Measurements from ENCODE around the gene CUX1.

The CUX1 gene

GRCh38 chr7:101957744-101958525 is 140.5 kb downstream of the CUX1 start:
- DNase-seq (ENCODE audit: low spot score): no peak

- no peak for DNase-seq (ENCODE audit: low spot score)
These were observed 141.9 kb downstream of the CUX1 start for GRCh38 chr7:101959342-101959741.

GRCh38 chr7:101959829-101960228 is 142.4 kb downstream of the CUX1 start:
- no peak for DNase-seq (ENCODE audit: low spot score)

GRCh38 chr7:101960323-101960722 is 142.9 kb downstream of the CUX1 start:
- DNase-seq (ENCODE audit: low spot score): no peak

- DNase-seq (ENCODE audit: low spot score): no peak
These were observed 143.7 kb downstream of the CUX1 start for GRCh38 chr7:101960985-101961708.

- DNase-seq (ENCODE audit: low spot score): no peak
These were observed 144.4 kb downstream of the CUX1 start for GRCh38 chr7:101961811-101962210.

GRCh38 chr7:101963693-101964092 is 146.3 kb downstream of the CUX1 start:
- DNase-seq (ENCODE audit: low spot score): no peak

GRCh38 chr7:101964680-101965452 is 147.4 kb downstream of the CUX1 start:
- no peak for DNase-seq (ENCODE audit: low spot score)

- no peak for DNase-seq (ENCODE audit: low spot score)
These were observed 151.5 kb downstream of the CUX1 start for GRCh38 chr7:101968720-101969466.

- no peak for DNase-seq (ENCODE audit: low spot score)
These were observed 152.7 kb downstream of the CUX1 start for GRCh38 chr7:101969997-101970585.

- DNase-seq (ENCODE audit: low spot score): no peak
These were observed 153.4 kb downstream of the CUX1 start for GRCh38 chr7:101970801-101971200.

- DNase-seq (ENCODE audit: low spot score): no peak
These were observed 154.0 kb downstream of the CUX1 start for GRCh38 chr7:101971457-101971856.

- DNase-seq (ENCODE audit: low spot score): no peak
These were observed 155.2 kb downstream of the CUX1 start for GRCh38 chr7:101972627-101973026.

- no peak for DNase-seq (ENCODE audit: low spot score)
These were observed 155.7 kb downstream of the CUX1 start for GRCh38 chr7:101973130-101973529.

GRCh38 chr7:101974393-101974792 is 157.0 kb downstream of the CUX1 start:
- no peak for DNase-seq (ENCODE audit: low spot score)

- DNase-seq (ENCODE audit: low spot score): no peak
These were observed 157.6 kb downstream of the CUX1 start for GRCh38 chr7:101975046-101975445.

GRCh38 chr7:101976411-101976810 is 159.0 kb downstream of the CUX1 start:
- no peak for DNase-seq (ENCODE audit: low spot score)

GRCh38 chr7:101977249-101977648 is 159.8 kb downstream of the CUX1 start:
- no peak for DNase-seq (ENCODE audit: low spot score)

GRCh38 chr7:101978683-101979082 is 161.3 kb downstream of the CUX1 start:
- no peak for DNase-seq (ENCODE audit: low spot score)

GRCh38 chr7:101983147-101983811 is 165.9 kb downstream of the CUX1 start:
- no peak for DNase-seq (ENCODE audit: low spot score)
